Ishikawa (cell line): ENCODE data around the gene GORASP1.

Experiments used
- CEBPB ChIP-seq: IDR thresholded peaks from 2 replicates; pipeline ENCODE4 v1.6.1; 2012
- CREB1 ChIP-seq: IDR thresholded peaks from 2 replicates; pipeline ENCODE4 v1.6.1; 2012; ENCODE audit warnings: low read depth
- EGR1 ChIP-seq: IDR thresholded peaks from 2 replicates; pipeline ENCODE4 v1.6.1; 2012
- EP300 ChIP-seq: IDR thresholded peaks from 2 replicates; pipeline ENCODE4 v1.6.1; 2012; ENCODE audit warnings: borderline replicate concordance
- FOXM1 ChIP-seq: IDR thresholded peaks from 2 replicates; pipeline ENCODE4 v1.6.1; 2012; ENCODE audit warnings: low read depth, borderline replicate concordance
- MAX ChIP-seq: IDR thresholded peaks from 2 replicates; pipeline ENCODE4 v1.6.1; 2012
- NFIC ChIP-seq: IDR thresholded peaks from 2 replicates; pipeline ENCODE4 v1.6.1; 2012
- RAD21 ChIP-seq: IDR thresholded peaks from 2 replicates; pipeline ENCODE4 v1.6.1; 2012; ENCODE audit warnings: low read depth
- REST ChIP-seq: IDR thresholded peaks from 2 replicates; pipeline ENCODE4 v1.6.1; 2012; ENCODE audit warnings: low read depth, mild to moderate bottlenecking
- TAF1 ChIP-seq: IDR thresholded peaks from 2 replicates; pipeline ENCODE4 v1.6.1; 2012; ENCODE audit warnings: low read depth, mild to moderate bottlenecking
- TCF12 ChIP-seq: IDR thresholded peaks from 2 replicates; pipeline ENCODE4 v1.6.1; 2012; ENCODE audit warnings: low read depth
- TEAD4 ChIP-seq: IDR thresholded peaks from 2 replicates; pipeline ENCODE4 v1.6.1; 2012
- YY1 ChIP-seq: IDR thresholded peaks from 2 replicates; pipeline ENCODE4 v1.6.1; 2012; ENCODE audit warnings: low read depth
- ZBTB7A ChIP-seq: IDR thresholded peaks from 2 replicates; pipeline ENCODE4 v1.6.1; 2012; ENCODE audit warnings: low read depth
- TF ChIP-seq, protein P1 (sequence below): IDR thresholded peaks from 2 replicates; pipeline ENCODE4 v1.6.1; 2012

Gene GORASP1

DNA sequence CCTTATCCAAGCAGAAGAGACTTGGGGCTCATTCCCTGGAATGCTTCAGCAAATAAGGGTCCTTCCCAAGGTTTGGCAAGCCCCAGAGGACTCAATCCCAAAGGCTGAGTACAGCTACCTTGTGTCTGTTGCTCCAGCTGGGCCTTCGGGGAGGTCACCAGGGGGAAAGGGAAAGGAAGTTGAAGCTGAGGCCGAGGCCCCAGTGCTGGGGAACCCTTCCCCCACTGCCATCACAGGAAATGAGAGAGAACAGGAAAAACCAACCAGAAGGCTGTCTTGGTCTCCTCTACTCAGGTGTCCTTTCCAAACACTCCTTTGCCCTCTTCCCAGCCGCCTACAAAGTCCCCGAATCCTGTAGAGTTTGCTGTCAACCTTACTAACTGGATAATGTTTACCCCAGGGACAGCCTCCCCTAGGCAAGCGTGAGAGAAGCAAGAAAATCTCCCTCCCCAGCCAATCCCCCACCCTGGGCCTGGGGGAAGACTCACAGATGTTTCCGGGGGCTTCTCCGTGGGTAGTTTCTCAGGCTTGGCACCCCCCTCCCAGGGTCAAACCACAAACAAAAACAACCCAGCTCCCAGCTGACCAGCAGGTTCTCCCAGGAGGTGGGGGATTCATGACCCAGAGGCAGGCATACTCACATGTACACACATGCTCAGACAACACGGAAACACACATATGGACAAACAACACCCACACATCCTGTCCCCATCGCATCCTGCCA is 40.4 kb upstream of the GORASP1 start:
- TF ChIP-seq TEAD4 = no peak
- no peak for TF ChIP-seq EP300
- no peak for TF ChIP-seq RAD21
- no peak for TF ChIP-seq NFIC
- TF ChIP-seq TAF1 = no peak
- TF ChIP-seq YY1 = no peak
- no peak for TF ChIP-seq ZBTB7A
- TF ChIP-seq CEBPB = no peak
- TF ChIP-seq, protein P1, sequence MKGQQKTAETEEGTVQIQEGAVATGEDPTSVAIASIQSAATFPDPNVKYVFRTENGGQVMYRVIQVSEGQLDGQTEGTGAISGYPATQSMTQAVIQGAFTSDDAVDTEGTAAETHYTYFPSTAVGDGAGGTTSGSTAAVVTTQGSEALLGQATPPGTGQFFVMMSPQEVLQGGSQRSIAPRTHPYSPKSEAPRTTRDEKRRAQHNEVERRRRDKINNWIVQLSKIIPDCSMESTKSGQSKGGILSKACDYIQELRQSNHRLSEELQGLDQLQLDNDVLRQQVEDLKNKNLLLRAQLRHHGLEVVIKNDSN = no peak
- TF ChIP-seq FOXM1 = no peak
- TF ChIP-seq CREB1 = no peak
- no peak for TF ChIP-seq REST
- TF ChIP-seq MAX = no peak
- no peak for TF ChIP-seq EGR1
- no peak for TF ChIP-seq TCF12

- TF ChIP-seq TEAD4 (peak; percentile 33; the same call in 1 of the 2 replicates), REST (no peak), CEBPB (no peak), TCF12 (no peak), TAF1 (no peak)
Measured at GRCh38 chr3:39146611-39147591, 39.5 kb upstream of the GORASP1 start.

DNA sequence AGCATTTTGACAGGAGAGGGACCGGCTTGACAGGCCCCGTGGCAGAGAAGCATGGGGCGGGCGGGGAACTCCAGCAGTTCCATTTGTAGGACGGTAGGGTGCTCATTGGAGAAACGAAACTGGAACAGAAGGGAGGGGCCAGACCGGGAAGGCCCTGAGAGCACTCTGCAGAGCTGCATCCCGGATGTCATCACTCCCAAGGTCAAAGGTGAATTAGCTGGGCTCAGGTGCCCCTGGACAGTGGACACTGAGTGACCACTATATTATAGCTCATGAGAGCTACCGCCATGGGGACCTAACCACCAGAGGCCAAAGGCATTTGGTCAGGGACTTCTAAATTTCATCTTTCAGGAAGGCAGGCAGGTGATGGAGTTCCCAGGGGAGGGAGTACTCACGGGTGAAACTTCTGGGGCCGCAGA is 38.7 kb upstream of the GORASP1 start:
- TF ChIP-seq TAF1 = no peak
- no peak for TF ChIP-seq MAX
- no peak for TF ChIP-seq YY1
- no peak for TF ChIP-seq EGR1

DNA sequence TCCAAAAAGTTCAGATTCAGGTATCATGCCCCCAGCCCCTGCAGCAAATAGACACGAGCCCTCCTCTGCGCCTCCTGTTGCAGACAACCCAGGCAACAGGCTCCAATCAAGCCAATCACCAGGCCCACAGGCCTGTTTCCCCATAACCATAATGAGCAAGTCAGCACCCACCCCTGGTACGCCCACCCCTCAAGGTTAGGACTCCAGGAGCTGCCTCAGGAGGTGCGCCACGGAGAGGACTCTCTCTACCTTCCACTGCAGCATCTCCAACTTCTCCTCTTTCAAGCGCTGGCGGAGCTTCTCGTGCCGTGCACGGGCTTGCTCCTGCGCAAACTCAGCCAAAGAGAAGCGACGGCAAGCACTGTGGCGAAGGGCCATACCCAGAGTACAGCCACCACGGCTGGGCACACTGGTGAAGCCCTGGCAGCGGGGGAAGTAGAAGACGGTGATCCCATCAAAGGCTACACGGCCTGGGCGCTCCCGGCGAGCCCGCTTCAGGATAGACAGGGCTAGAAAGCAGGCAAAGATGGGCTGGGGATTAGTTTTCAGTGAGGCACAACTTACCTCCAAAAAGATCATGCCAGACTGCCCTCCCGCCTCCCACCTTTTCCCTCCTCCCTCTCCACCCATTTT is 37.4 kb upstream of the GORASP1 start:
- TF ChIP-seq ZBTB7A = no peak
- no peak for TF ChIP-seq TAF1
- TF ChIP-seq TEAD4 = no peak

- TF ChIP-seq CEBPB (no peak), TCF12 (no peak), EP300 (no peak), FOXM1 (no peak), MAX (no peak), ZBTB7A (no peak), EGR1 (no peak), CREB1 (no peak), YY1 (no peak), RAD21 (no peak), NFIC (no peak)
Measured at GRCh38 chr3:39144095-39144747, 36.8 kb upstream of the GORASP1 start.
